Right atrium auricular region (tissue), 2 donors: ENCODE measurements around the gene RNU7-1. TPM values are rescaled to one million over a fixed set of nuclear protein-coding genes. Genes with fewer than 3 reads are reported as not detected.

Source experiments
- DNase-seq: peaks from one replicate; pipeline ENCODE4 v3.0.0-alpha.2; 2019; ENCODE audit warnings: low spot score
- H3K27ac ChIP-seq, 2 donors: fragments of 200-600 bp; sonication (generic); 1 replicate in 1 of 2; 2 replicates in 1 of 2; pipeline ENCODE4 v1.5.1; 2016 to 2019
- H3K27me3 ChIP-seq, 2 donors: fragments of 200-600 bp; sonication (generic); one replicate each; pipeline versions ENCODE4 v1.5.1 to v1.6.0; 2017 to 2019
- H3K36me3 ChIP-seq: fragments of 200-600 bp; sonication (generic); one replicate; pipeline ENCODE4 v1.5.1; 2016
- H3K4me1 ChIP-seq, 2 donors: fragments of 200-600 bp; sonication (generic); one replicate each; pipeline versions ENCODE4 v1.5.1 to v1.6.0; 2017 to 2019
- H3K4me3 ChIP-seq, 2 donors: fragments of 200-600 bp; sonication (generic); 1 replicate in 1 of 2; 2 replicates in 1 of 2; pipeline ENCODE4 v1.5.1; 2017 to 2019; ENCODE audit warnings: mild to moderate bottlenecking in 1 of 2, moderate library complexity in 1 of 2
- H3K9me3 ChIP-seq, 2 donors: fragments of 200-600 bp; sonication (generic); one replicate each; pipeline ENCODE4 v1.5.1; 2019
- CTCF ChIP-seq, 2 donors: fragments of 200-600 bp; sonication (generic); IDR thresholded peaks; one replicate each; pipeline ENCODE4 v1.5.1; 2019; ENCODE audit warnings: antibody characterized with exemption in 2 of 2
- total RNA-seq, 2 donors: library from RNA; depleted of rRNA; stranded (reverse); fragments of >200 nt; gene quantifications; one replicate each; pipeline ENCODE4 v1.1.0, GENCODE V29; 2016

Gene RNU7-1
- total RNA-seq, 2 donors from 2014 or later: not detected

- no peak for TF ChIP-seq CTCF (IDR thresholded peaks at IDR 0.05)
- no peak overlapping the region for H3K4me3 ChIP-seq
- peaks cover 0 to 72% of the 10 kb centered on the region in 2 donors for H3K4me1 ChIP-seq
- H3K27me3 ChIP-seq: no peaks in the 10 kb centered on the region
- H3K36me3 ChIP-seq: peaks cover 28% of the 10 kb centered on the region
- no peak for DNase-seq
- peak overlapping the region; percentile 65 to 68 for H3K27ac ChIP-seq
- no peaks in the 10 kb centered on the region for H3K9me3 ChIP-seq
These were observed 8.0 kb upstream of the RNU7-1 start for GRCh38 chr12:6935371-6936193.

- Histone ChIP-seq H3K27me3 (no peaks in the 10 kb centered on the region), H3K4me1 (peaks cover 0 to 69% of the 10 kb centered on the region in 2 donors), H3K36me3 (peaks cover 28% of the 10 kb centered on the region), H3K27ac (peak overlapping the region in 1 of 2 donors; percentile 95), H3K4me3 (no peak overlapping the region), H3K9me3 (no peaks in the 10 kb centered on the region)
- no peak for TF ChIP-seq CTCF (IDR thresholded peaks at IDR 0.05)
- no peak for DNase-seq
These were observed 7.4 kb upstream of the RNU7-1 start for GRCh38 chr12:6936194-6936635.

GRCh38 chr12:6936636-6937480, 6.8 kb upstream of the RNU7-1 start:
- TF ChIP-seq CTCF (IDR thresholded peaks at IDR 0.05): no peak
- Histone ChIP-seq H3K9me3 (no peaks in the 10 kb centered on the region), H3K27me3 (no peaks in the 10 kb centered on the region), H3K4me3 (peak overlapping the region; percentile 42 to 72), H3K4me1 (peaks cover 0 to 71% of the 10 kb centered on the region in 2 donors), H3K36me3 (peaks cover 28% of the 10 kb centered on the region), H3K27ac (peak overlapping the region; percentile 87 to 95)
- no peak for DNase-seq

- Histone ChIP-seq H3K36me3 (peaks cover 28% of the 10 kb centered on the region), H3K4me3 (peak overlapping the region; percentile 42 to 72), H3K27ac (peak overlapping the region; percentile 87 to 95), H3K27me3 (no peaks in the 10 kb centered on the region), H3K9me3 (no peaks in the 10 kb centered on the region), H3K4me1 (peaks cover 0 to 65% of the 10 kb centered on the region in 2 donors)
- DNase-seq: peak; percentile 94
- peak; percentile 95 to 97 for TF ChIP-seq CTCF (IDR thresholded peaks at IDR 0.05)
These were observed 5.9 kb upstream of the RNU7-1 start for GRCh38 chr12:6937481-6938352.
